K562 (cell line): Measurements from ENCODE around the gene SCGB1D1.

ENCODE experiments used
- CTCF ChIP-seq, 3 experiments: IDR thresholded peaks in 2 of 3; conservative IDR thresholded peaks in 1 of 3; 2 replicates each; pipeline ENCODE4 v1.5.1; 2011 to 2012; ENCODE audit warnings: low read length in 3 of 3, mild to moderate bottlenecking in 3 of 3, control low read depth in 2 of 3, improper control_type of control experiment in 1 of 3, inconsistent platforms in 1 of 3, low read depth in 1 of 3, mixed read lengths in 1 of 3, moderate library complexity in 1 of 3; ENCODE audit not compliant: insufficient read depth in 2 of 3
- FOXK2 ChIP-seq, 2 experiments: fragments of 450-650 bp; IDR thresholded peaks in 1 of 2; conservative IDR thresholded peaks in 1 of 2; 2 replicates each; pipeline ENCODE4 v1.6.1; 2016; ENCODE audit warnings: low read depth in 2 of 2, mild to moderate bottlenecking in 1 of 2
- MAFK ChIP-seq: IDR thresholded peaks from 2 replicates; pipeline ENCODE4 v1.6.1; 2011; ENCODE audit warnings: low read length, improper control_type of control experiment
- MECOM ChIP-seq: fragments of 250-450 bp; sonication (Bioruptor Pico); IDR thresholded peaks from 2 replicates; pipeline ENCODE4 v1.8.0; 2022; ENCODE audit warnings: inconsistent platforms
- SMAD1 ChIP-seq: fragments of 150-350 bp; IDR thresholded peaks from 2 replicates; pipeline ENCODE4 v1.6.1; 2014; ENCODE audit warnings: low read length, low read depth; ENCODE audit not compliant: partially characterized antibody
- TFAP4 ChIP-seq: sonication (generic); formaldehyde crosslinking; IDR thresholded peaks from 2 replicates; pipeline ENCODE4 v1.8.0; 2022; ENCODE audit warnings: missing genetic modification reagents, mild to moderate bottlenecking, moderate library complexity, borderline replicate concordance
- YY1 ChIP-seq, 3 experiments: IDR thresholded peaks; 2 replicates each; pipeline ENCODE4 v1.6.1; 2011; ENCODE audit warnings: low read length in 2 of 3, mild to moderate bottlenecking in 2 of 3, moderate library complexity in 2 of 3, borderline replicate concordance in 1 of 3, control low read depth in 1 of 3, low read depth in 1 of 3; ENCODE audit not compliant: insufficient read depth in 3 of 3, insufficient replicate concordance in 2 of 3, control insufficient read depth in 1 of 3, insufficient read length in 1 of 3; ENCODE audit errors: extremely low read depth in 1 of 3
- ZNF589 ChIP-seq: fragments of 200-800 bp; sonication (Bioruptor generic); IDR thresholded peaks from 2 replicates; pipeline ENCODE4 v1.6.1; 2016; ENCODE audit warnings: low read depth, missing genetic modification characterization, missing compliant biosample characterization
- TF ChIP-seq, protein P1 (sequence below), 2 experiments: fragments of 450-650 bp; formaldehyde crosslinking in 1 of 2; IDR thresholded peaks; 2 replicates each; pipeline versions ENCODE4 v1.4.0 to v1.6.1; 2014 to 2020; ENCODE audit warnings: mild to moderate bottlenecking in 2 of 2, borderline replicate concordance in 1 of 2, low read depth in 1 of 2

DNA sequence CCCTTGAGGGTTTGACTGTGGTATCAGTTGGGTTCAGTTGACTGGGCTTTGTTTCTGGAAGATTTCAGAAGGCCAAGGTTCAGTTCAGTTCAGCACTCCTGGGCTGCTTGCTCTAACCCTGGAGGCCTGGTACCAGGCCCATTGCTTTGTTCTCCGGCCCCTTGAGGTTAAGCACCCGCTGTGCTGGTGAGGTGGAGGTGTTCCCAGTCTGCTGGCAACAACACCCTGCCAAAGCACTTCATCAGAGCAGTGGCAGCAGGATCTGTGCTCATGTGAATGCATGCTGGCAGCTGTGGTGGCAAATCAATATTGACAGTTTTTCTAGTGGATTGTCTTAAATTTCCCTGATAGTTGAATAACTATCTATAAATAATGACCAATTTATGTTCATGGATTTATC lies 3.8 kb upstream of the SCGB1D1 start:
- TF ChIP-seq MECOM, result no peak
- TF ChIP-seq CTCF (IDR thresholded peaks at IDR 0.05 in 2 of 3, conservative IDR thresholded peaks at IDR 0.05 in 1 of 3; ENCODE audit: insufficient read depth in 2 of 3, low read depth in 1 of 3, low read length in 3 of 3), result no peak
- TF ChIP-seq YY1 (IDR thresholded peaks at IDR 0.05; ENCODE audit: borderline replicate concordance in 1 of 3, control insufficient read depth in 1 of 3, extremely low read depth in 1 of 3, insufficient read depth in 3 of 3, insufficient read length in 1 of 3, insufficient replicate concordance in 2 of 3, low read depth in 1 of 3, low read length in 2 of 3), result no peak
- no peak for TF ChIP-seq MAFK
- no peak for TF ChIP-seq ZNF589 (CRISPR knock-in tag)
- no peak for TF ChIP-seq FOXK2 (conservative IDR thresholded peaks at IDR 0.05 in 1 of 2, IDR thresholded peaks at IDR 0.05 in 1 of 2; ENCODE audit: low read depth in 2 of 2)
- no peak for TF ChIP-seq SMAD1
- TF ChIP-seq, protein P1, sequence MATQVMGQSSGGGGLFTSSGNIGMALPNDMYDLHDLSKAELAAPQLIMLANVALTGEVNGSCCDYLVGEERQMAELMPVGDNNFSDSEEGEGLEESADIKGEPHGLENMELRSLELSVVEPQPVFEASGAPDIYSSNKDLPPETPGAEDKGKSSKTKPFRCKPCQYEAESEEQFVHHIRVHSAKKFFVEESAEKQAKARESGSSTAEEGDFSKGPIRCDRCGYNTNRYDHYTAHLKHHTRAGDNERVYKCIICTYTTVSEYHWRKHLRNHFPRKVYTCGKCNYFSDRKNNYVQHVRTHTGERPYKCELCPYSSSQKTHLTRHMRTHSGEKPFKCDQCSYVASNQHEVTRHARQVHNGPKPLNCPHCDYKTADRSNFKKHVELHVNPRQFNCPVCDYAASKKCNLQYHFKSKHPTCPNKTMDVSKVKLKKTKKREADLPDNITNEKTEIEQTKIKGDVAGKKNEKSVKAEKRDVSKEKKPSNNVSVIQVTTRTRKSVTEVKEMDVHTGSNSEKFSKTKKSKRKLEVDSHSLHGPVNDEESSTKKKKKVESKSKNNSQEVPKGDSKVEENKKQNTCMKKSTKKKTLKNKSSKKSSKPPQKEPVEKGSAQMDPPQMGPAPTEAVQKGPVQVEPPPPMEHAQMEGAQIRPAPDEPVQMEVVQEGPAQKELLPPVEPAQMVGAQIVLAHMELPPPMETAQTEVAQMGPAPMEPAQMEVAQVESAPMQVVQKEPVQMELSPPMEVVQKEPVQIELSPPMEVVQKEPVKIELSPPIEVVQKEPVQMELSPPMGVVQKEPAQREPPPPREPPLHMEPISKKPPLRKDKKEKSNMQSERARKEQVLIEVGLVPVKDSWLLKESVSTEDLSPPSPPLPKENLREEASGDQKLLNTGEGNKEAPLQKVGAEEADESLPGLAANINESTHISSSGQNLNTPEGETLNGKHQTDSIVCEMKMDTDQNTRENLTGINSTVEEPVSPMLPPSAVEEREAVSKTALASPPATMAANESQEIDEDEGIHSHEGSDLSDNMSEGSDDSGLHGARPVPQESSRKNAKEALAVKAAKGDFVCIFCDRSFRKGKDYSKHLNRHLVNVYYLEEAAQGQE (IDR thresholded peaks at IDR 0.05; ENCODE audit: borderline replicate concordance), result no peak
- TF ChIP-seq, protein P1 (CRISPR knock-in tag; IDR thresholded peaks at IDR 0.05; ENCODE audit: low read depth), result no peak
- no peak for TF ChIP-seq TFAP4 (CRISPR knock-in tag)
